NCI-H2227 treated with DMSO at 0.1 percent for 48 hours (cell line): ENCODE data around the gene TBX21.

ENCODE experiments used
- DNase-seq: peaks from one replicate; lab custom pipeline; 2025; lab: John Stamatoyannopoulos, UW

The TBX21 gene, protein sequence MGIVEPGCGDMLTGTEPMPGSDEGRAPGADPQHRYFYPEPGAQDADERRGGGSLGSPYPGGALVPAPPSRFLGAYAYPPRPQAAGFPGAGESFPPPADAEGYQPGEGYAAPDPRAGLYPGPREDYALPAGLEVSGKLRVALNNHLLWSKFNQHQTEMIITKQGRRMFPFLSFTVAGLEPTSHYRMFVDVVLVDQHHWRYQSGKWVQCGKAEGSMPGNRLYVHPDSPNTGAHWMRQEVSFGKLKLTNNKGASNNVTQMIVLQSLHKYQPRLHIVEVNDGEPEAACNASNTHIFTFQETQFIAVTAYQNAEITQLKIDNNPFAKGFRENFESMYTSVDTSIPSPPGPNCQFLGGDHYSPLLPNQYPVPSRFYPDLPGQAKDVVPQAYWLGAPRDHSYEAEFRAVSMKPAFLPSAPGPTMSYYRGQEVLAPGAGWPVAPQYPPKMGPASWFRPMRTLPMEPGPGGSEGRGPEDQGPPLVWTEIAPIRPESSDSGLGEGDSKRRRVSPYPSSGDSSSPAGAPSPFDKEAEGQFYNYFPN

DNA sequence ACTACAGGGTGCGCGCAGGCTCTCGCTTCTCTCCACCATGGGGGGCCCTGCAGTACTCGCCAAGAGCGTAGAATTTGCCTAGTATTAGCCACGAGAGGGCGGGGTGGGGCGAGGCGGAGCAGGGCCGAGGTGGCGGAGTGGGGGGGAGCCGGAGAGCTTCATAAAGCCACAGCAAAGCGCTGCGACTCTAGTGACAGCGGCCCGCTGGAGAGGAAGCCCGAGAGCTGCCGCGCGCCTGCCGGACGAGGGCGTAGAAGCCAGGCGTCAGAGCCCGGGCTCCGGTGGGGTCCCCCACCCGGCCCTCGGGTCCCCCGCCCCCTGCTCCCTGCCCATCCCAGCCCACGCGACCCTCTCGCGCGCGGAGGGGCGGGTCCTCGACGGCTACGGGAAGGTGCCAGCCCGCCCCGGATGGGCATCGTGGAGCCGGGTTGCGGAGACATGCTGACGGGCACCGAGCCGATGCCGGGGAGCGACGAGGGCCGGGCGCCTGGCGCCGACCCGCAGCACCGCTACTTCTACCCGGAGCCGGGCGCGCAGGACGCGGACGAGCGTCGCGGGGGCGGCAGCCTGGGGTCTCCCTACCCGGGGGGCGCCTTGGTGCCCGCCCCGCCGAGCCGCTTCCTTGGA is at the start of gene TBX21:
TBX21 (plus strand) TSS at position 190 of the 627 bp plus-strand sequence; CDS start at position 409, 219 bp downstream.
- DNase-seq: peak; percentile 45

DNA sequence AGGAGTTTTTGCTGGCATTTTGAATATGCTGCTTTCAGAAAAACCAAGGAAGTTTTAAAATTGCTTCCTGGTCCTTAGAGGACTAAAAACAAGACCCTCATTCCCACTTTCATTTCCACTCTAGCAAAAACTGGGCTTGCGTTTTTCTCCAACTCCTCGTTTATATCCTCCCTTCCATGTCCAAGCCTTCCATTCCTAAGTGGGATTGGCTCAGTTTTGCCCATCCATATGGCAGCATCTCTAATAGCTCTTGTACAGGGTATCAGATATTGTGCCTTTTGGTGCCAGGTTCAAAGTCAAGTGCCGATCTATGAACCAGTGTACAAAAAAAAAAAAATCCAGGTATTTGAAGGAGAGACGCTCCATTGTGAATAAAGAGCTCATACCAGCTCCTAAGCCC is 49.0 kb upstream of the TBX21 start:
- no peak for DNase-seq

DNA sequence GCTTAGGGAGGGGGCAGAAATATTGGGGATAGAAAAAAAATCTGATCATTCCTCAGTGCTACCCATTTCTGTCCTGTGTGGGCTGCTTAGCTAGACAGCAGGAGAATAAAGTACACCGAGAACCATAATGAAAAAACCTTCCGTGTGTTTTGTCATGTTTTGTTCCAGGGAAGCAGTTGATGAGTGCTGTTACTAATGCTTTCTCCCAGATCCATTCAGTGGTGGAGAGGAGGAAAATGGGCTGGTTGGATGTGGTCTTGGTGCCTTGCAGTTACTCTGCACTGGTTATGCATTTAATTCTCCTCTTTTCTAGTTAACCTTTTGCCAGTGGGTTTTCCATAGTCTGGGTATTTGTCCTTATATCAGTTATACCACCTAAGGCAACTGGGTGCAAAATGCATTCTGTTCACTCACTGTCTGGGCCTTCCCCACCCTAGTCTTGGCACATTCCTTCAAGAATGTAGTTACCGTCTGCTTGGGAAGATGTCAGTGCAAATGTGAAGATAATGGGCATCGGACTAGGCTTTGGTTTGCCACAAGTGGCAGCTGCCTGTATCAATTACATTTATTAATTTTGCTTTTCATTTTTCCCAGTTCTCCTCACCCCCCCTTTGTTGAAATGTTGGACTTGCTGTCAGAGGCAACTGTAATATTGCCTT is 48.4 kb upstream of the TBX21 start:
- DNase-seq: no peak

DNA sequence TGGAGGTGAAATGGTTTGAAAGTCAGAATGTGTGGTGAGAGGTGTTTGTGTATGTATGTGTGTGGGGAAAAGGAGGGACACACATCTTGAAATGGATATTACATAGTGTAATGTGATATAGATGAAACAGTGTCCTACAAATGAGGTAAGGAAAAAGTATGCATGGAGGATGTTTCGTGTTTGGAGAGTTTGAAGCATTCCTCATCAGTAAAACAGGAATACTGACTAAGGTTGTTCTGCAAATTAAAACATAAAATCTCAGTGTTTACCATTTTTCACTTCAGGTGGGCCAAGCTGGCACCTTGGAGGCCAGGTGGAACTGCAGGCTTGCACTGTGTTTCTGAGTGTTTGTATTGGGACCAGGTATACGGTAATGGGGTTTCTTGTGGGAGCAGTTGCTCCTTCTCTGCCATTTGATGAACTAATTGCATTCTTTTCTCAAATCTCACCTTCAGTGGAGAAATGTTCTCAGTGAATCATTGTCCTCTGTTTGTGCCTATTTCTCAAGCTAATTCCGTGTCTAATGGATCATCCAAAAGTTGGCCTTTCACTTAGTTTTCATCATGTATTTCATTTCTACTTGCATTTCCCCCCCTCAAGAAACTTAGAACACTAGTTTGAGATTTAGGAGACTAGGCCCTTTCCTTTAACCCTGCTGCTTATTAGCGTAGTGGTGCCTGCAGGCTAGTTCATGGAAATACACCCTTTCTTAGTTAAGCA is 47.3 kb upstream of the TBX21 start:
- DNase-seq: no peak

DNA sequence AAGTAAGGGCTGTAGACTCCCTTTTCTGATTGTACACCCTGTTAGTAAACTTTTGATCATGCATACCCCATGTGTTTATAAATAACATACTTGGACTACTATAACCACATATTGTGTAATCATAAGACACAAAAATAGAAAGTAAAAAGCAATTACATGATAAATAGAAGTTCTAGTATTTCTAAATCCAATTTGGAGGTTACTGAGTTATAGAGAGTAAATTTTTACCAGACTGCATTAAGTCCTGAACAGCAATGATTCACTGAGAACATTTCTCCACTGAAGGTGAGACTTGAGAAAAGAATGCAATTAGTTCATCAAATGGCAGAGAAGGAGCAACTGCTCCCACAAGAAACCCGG is 46.8 kb upstream of the TBX21 start:
- DNase-seq: no peak

DNA sequence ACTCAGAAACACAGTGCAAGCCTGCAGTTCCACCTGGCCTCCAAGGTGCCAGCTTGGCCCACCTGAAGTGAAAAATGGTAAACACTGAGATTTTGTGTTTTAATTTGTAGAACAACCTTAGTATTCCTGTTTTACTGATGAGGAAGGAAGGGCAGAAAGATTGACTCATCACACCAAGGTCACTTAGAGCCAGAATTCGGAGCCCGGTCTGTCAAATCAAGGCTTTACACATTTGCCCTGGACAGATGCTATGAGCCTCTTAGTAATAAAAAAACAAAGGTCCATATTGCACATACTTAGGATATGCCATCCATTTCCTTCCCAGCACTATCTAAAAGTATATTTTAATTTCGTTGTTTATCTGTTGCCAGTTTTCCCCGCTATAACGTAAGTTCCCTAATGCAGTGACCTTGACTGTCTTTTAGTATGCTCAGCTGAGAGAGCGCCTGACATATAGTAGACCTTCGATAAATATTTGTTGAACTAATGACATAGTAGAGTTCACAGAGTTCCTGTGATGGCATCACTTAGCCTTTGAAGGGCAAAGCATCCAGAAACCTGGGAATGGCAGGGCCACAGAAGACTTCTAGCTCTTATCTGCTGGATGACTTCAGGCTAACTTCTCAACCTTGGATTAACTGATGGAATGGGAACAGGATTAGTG is 46.2 kb upstream of the TBX21 start:
- DNase-seq: no peak

DNA sequence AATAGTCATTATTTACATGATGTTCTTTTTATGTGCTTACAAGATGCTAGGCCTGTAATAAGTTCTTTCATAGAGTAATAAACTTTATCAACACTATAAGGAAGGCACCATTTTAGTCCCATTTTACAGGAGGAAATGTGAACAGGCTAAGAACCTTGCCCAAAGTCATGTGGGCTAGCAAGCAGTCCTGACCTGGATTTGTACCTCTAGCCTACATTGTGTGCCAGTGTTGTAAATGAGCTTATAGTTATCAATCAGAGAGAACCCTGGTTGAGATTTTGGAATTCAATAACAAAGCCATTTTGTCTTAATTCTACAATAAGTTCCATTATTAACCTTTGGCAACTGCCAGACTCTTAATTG is 45.7 kb upstream of the TBX21 start:
- DNase-seq: no peak

DNA sequence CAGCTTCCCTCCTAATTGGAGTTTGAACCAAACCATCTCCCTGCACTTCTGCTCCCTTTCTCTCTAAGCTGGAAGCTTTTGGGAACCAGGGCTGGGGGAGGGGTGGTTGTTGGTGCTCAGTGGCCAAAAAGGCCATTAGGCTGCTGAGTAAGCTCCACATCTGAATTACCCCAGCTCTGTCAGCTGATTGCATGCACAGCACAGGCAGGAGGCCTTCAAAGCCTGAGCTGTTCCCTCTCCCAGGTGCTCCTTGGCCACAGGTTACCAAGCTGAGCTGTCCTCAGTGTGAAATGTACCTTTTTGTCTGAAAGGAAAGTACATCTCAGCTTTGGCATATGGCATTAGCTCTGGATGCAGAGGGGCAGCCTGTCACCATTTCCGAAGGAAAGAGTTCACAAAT is 45.3 kb upstream of the TBX21 start:
- no peak for DNase-seq

DNA sequence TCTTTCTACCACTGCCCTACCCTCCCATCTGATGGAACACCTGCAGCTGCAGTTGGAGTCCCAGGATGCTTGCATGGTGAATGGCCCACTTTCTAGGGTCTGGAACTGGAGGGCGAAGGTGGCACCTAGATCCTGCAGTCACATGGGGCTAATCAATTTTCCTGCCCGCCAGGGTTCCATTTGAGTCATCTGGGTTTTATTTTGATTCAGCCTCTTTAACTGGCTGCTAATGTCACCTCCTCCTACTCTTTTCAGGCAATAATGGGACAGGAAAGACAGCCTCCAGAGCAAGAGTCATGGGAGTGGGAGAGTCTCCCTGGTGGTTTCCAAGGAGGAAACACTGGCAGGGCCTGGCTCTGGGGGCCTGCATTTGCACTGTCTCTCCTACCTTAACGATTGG is 42.9 kb upstream of the TBX21 start:
- no peak for DNase-seq

DNA sequence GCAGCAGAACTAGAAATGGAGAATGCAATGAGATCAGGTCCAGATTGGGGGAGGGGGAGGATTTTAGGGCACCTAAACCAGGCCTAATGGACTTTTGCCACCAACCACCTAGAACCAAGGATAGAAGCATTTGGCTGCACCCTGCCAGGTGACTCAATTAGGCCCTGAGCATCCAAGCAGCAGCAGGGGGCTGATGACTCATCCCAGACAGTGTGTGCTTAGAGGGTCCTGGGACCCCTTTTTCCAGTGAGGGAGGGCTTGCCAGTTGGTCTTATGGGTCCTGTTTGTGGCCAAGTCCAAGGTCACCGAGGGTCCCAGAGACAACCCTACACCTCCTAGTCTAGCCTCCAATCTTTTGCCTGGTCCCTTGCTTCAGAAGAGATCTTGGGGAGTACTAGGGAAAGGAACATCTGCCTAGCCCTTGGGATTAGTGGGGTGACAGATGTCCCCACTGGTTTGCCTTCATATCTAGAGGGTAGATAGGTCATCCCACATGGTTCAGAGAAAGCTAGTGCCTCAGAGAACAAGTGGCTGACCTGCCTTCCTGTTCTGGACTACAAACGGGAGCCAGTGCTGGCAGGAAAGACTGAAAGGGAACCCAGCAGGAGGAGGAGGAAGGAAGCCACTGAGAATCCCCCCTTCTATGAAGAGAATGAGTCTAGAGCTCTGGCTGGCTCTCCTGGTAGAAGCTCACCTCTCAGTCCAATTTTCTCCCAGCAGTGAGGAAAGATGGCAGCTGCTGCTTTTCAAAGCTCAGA is 40.7 kb upstream of the TBX21 start:
- no peak for DNase-seq

DNA sequence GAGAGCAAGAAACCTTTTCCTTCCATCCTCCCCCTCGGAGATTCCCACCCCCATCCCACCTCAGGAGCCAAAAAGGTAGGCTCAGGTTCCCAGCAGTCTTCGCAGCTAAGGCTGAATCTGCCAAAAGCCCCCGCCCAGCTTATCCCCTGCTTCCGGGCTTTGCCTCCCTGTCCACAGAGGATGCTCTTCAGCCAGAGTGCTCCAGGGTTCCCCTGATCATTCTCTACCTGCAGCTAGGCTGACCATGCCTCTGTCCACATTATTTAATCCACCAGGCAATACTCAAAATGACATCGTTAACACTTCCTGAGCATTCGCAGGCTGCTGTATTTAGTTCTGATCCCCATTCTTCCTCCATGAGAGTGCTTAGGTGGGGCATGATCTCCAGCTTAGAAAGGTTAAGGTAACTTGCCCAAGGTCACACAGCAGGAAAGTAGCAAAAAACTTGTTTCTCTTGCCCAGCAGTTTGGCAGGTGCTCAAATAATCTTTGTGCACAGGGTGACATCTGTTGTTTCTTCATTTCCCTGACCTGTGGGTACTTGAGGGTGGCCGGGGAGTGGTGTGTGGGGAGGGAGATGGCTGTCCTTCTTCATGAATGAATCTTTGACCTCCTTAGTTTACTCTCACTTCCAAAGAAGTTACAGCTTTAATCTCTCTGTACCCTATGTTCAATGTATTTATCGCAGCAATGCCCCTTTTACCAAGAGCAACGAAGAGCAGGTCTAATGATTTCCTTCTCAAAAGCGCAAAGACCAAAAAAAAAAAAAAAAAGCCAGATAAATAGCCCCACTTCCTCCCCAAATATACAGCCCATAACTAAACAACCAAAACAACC is 39.9 kb upstream of the TBX21 start:
- no peak for DNase-seq

DNA sequence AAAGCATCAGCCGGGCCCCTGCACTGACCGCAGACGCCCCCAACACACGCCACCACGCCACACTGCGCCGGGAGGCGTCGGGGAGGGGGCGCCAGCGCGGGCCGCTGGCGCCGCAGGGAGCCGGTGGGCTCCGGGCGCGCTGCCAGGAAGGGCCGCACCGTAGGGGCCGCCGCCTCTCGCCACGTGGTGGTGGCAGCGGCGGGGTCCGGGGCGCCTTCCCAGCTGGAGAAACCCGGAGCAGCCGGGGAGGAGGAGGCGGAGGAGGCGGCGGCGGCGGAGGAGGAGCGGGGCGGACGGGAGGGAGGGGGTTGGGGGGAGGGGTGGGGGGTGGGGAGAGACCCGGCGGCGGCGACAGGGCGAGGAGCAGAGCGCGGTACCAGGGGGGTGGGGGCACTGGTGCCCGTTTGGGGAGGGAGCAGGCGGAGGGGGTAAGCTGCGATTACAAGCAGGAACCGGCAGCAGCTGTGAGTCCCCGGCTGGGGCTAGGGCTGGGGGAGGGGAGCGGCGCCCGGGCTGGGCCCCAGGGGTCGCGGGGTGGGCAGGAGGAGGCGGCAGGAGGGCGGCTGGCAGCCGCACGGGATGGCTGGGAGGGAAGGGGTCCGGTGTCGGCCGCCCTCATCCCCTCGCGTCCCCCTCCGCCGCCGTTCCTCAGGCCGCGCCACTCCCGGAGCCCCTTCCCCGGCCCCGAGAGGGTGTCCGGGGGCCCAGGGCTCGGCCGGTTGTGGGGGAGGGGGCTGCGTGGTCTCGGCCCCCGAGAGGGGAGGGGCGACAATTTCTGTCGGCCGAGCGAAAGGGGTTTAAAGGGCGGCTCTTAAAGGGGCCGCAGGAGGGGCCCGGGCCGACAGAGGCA is 39.1 kb upstream of the TBX21 start, which contains the start of gene TBKBP1:
TBKBP1 (plus strand) TSS at position 431 of the 850 bp plus-strand sequence. CDS start 1,952 bp downstream, outside the sequence.
- DNase-seq: peak; percentile 88

DNA sequence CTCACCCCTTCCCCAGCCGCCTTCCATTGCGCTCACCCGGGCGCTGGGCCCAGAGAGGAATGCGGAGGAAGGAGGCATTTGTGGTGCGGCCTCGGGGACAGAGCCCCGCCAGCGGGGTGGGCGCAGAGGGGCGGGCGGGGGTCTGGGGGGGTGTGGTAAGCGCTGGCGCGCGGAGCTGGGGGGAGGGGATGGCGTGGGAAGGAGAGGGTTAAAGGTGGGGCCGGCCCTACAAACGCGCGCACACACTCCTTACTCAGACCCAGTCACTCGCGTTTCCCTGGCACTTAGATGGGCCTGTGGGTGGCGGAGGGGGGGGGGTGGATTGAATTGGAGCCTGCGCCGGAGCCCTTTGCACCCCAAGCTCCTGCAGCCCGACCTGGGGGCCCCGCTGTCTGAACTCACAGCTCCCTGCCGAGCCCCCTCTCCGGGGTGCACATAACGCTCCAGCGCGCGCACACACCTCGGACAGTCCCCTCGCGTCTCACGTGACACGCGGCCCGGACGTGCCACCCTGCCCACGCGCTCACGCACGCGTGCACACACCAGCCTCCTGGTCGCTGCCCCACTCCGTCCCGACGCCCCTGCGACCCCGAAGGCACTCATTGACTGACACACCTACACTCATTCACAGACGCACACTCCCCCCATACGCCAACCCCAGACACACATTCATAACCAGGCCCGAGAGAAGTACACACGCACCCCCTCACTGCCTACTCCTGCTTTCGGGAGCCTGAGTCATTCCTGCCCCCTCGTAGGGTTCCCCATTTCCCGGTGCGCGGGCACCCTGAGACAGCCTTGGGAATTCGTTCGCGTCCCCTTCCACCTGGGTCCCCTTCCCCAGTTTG is 38.2 kb upstream of the TBX21 start:
- peak; percentile 62 for DNase-seq

DNA sequence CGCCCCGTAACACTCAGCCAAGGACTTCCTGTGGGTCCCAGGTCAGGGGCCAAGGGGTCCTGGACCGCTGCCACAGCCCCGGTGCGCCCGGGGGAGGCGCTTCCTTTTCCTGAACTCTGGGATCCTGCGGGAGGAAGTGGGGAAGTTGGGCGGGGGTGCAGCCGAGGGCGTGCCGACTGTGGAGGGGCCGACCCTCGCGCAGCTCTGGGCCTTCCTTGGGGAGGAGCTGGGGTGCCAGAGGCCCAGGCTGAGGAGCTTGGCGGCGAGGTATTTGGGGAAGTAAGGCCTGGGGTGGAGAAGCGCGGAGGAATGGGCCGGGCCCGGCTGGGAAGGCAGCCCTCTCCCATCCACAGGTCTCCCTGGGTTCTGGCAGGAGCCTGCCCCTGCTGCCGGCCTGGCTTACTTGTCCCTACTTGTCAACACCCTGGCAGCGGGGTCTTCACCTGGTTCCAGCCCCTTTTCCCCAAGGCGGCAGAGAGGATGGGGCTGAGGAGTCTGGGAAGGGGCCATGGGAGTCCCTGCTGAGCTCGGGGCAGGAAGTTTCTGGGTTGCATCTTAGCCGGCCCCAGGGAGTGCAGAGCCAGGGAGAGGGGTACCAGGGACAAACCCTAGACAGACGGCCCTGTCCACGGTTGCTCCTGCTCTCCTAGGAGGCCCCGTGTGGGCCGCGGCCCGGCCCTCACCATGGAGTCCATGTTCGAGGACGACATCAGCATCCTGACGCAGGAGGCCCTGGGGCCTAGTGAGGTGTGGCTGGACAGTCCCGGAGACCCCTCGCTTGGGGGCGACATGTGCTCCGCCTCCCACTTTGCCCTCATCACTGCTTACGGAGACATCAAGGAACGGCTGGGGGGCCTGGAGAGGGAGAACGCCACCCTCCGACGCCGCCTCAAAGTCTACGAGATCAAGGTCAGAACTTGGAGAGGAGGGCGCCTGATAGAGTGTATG is 37.3 kb upstream of the TBX21 start:
- DNase-seq: no peak

DNA sequence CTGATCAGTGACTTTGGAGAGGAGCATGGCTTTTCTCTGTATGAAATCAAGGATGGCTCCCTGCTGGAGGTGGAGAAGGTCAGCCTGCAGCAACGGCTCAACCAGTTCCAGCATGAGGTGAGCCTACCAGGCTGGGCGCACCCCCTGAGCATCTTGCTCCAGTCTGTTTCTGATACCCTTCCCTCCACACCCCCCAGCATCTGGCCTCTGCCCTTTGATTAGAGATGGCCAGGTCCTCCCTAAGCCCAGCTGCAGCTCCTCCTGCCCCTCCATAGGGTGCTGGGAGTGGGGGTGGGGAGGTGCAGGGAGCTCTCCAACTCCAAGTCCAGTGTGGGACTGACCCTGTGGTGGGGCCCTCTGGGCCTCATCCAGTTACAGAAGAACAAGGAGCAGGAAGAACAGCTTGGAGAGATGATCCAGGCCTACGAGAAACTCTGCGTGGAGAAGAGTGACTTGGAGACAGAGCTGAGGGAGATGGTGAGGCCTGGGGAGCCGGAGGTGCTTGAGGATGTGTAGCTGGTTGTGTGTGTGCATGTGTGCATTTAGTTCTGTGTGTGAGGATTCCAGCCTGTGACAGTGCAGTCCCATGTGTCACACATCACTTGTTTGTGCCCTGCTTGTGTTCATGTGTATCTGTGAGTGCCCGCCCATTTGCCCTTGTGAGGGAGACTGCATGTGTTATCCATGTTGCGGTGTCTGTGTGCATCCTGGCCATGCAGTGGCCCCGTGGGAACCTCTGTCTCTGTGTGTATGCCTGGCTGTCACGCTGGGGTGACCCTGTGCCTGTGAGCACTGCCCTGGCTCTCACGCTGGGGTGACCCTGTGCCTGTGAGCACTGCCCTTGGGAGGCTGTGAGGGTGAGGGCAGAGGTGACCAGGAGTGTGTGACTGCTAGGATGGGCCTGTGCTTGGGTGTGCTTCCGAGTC is 36.1 kb upstream of the TBX21 start:
- no peak for DNase-seq
